ENCODE results near the gene BRIP1.
"Not testable (repeated sequence)": the region's sequence is repeated elsewhere in the genome, so short reads cannot be mapped to it uniquely, and the experiment has no call there.

Gene BRIP1

GRCh38 chr17:61686113-61686512 is 177.2 kb downstream of the BRIP1 start:
- no peak for DNase-seq

DNA sequence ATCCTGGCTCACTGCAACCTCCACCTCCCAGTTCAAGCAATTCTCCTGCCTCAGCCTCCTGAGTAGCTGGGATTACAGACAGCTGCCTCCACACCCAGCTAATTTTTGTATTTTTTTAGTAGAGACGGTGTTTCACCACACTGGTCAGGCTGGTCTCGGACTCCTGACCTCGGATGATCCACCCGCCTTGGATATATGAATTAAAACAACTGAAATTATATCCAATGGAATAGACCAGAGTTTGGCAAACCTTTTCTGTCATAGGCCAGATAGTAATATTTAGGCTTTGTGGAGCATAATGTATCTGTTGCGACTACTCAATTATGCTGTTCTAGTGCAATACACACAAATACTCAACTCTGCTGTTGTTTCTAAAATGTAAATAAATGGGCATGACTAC is 178.5 kb downstream of the BRIP1 start:
- DNase-seq = no peak

- no peak for DNase-seq
Observed at GRCh38 chr17:61684172-61684571, 179.2 kb downstream of the BRIP1 start.

DNA sequence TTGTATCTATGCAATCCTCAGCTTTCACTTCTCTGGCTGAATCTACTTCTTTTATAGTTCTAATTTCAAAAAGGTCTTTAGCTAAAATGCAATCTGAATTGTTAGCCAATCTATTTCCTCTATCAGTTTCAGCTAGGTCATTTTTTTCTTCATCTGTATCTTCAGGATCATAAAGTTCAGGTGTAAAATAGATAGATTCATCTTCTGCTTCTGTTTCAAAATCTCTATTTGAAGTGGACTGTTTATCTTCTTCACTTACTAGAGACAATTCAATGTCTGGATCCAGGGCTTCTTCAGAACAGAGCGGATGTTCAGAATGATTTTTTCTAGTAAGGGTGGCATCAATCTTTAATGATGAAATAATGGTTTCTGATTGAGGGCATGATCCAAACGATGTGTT is 179.9 kb downstream of the BRIP1 start:
- no peak for DNase-seq

DNA sequence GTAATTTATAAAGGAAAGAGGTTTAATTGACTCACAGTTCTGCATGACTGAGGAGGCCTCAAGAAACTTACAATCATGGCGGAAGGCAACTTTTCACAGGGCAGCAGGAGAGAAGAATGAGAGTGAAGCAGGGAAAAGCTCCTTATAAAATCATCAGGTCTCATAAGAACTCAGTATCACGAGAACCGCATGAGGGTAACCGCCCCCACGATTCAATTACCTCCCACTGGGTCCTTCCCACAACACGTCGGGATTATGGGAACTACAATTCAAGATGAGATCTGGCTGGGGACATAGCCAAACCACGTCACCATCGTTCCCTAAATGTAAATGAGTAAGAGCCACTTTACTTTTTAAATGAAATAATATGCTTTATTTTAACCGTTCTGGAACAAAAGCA is 182.4 kb downstream of the BRIP1 start:
- DNase-seq = no peak

- no peak for DNase-seq
Observed at GRCh38 chr17:61678339-61678738, 185.0 kb downstream of the BRIP1 start.

DNA sequence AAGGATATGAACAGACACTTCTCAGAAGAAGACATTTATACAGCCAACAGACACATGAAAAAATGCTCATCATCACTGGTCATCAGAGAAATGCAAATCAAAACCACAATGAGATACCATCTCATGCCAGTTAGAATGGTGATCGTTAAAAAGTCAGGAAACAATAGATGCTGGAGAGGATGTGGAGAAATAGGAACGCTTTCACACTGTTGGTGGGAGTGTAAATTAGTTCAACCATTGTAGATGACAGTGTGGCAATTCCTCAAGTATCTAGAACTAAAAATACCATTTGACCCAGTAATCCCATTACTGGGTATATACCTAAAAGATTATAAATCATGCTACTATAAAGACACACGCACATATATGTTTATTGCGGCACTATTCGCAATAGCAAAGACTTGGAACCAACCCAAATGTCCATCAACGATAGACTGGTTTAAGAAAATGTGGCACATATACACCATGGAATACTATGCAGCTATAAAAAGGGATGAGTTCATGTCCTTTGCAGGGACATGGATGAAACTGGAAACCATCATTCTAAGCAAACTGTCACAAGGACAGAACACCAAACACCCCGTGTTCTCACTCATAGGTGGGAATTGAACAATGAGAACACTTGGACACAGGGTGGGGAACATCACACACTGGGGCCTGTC is 186.0 kb downstream of the BRIP1 start:
- DNase-seq = not testable (repeated sequence)

DNA sequence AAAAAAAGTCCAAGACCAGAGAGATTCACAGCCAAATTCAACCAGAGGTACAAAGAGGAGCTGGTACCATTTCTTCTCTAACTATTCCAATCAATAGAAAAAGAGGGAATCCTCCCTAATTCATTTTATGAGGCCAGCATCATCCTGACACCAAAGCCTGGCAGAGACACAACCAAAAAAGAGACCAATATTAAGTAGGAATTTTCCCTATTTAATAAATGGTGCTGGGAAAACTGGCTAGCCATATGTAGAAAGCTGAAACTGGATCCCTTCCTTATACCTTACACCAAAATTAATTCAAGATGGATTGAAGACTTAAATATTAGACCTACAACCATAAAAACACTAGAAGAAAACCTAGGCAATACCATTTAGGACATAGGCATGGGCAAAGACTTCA is 186.8 kb downstream of the BRIP1 start:
- DNase-seq = not testable (repeated sequence)

- DNase-seq = not testable (repeated sequence)
Observed at GRCh38 chr17:61674609-61675008, 188.7 kb downstream of the BRIP1 start.

- DNase-seq = not testable (repeated sequence)
Observed at GRCh38 chr17:61673019-61673897, 190.1 kb downstream of the BRIP1 start.

DNA sequence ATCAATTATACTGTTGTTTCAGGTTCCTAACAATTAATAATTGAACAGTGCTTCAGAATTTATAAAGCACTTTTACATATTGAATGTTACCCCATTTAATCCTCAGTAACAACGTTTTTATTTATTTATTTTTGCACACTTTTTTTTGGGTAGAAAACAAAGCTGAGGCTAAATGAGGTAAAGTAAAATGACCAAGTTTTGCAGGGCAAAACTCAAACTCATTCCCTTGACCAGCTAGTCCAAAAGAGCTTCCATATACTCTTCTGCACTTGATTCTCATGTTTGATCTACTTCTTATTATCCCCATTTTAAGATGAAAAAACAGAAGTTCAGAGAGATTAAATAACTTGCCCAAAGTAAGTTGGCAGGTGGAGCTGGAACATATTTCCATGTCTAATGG is 191.2 kb downstream of the BRIP1 start:
- DNase-seq = no peak

DNA sequence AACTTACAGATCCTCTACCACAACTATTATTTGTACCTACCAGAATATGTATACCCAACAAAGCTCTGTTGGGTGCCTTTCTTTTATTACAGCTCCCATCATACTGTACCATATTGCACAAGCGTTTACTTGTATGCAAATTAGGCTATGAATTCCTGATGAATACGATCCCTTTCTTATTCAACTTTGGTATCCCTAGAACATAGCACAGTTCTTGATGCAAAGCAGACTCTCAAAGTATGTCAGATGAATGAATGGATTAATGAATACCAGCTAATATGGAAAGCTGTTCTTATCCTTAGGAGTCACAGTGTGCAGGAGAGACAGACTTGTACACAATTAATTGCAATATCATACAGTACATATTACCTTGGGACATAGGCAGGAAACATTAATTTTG is 192.6 kb downstream of the BRIP1 start:
- no peak for DNase-seq

DNA sequence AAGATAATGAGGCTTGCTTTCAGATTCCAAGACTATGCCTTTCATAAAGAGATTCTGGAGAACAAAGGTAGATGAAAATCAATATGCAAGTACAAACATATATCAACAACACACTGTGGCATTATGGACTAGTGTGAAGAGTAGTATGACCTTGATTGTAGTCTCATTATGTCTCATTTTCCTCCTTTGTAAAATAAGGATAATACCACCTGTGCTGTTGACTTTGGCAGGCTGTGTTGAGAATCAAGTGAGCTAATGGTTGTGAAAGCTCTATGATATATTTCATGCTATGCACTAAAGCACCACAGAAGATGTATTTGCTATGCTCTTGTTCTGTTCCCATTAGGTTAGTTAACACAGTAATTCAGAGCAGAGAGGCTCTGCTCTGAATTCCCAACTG is 193.8 kb downstream of the BRIP1 start:
- no peak for DNase-seq

DNA sequence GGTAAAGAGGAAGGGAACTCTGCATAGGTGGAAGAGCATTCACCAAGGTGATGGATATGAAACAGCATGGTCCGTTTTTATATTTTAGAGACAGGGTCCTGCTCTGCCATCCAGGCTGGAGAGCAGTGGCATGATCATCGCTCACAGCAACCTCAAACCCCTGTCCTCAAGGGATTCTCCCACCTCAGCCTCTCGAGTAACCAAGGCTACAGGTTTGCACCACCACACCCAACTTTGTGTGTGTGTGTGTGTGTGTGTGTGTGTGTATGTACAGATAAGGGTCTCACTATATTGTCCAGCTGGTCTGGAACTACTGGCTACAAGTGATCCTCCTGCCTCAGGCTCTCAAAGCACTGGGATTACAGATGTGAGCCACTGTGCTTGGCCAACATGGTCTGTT is 194.8 kb downstream of the BRIP1 start:
- no peak for DNase-seq

GRCh38 chr17:61666406-61667088 is 196.8 kb downstream of the BRIP1 start:
- DNase-seq = not testable (repeated sequence)

- no peak for DNase-seq
Observed at GRCh38 chr17:61663310-61663709, 200.0 kb downstream of the BRIP1 start.

DNA sequence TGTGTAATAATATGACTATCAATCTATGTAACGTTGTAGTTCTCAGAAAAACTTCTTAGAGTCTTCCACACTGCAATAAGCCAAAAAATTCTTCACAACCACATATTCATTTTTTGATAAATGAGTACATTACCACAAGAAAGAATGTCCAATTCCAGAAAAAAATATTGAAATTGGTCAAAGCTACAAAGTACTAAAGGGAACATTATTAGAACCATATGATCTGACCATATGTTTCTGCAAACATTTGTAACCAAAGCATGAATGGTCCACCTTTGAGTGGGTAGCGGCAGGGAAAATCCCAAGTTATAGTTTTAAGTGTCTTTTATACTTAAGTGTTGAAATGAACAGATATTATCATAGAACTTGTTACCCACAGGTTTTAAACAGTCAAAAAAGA is 200.6 kb downstream of the BRIP1 start:
- no peak for DNase-seq

DNA sequence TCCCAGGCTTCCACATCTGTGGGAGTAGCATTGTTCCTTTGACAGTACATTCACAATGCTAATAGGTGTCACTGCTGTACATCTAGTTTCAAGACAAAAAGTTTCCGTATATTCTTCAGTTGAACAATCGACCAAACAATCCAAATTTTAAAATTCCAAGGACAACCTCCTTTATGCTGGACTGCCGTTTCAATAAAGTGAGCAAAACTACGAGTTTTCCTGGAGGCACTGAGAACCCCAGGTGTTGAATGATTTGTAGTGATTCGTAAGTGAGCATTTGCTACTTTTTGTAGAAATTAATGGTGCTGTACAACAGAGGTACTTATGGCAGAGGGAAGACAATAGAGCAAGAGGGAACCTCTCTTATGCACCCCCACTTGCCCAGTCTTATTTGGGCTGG is 201.1 kb downstream of the BRIP1 start:
- no peak for DNase-seq

GRCh38 chr17:61660746-61661485 is 202.4 kb downstream of the BRIP1 start:
- no peak for DNase-seq

DNA sequence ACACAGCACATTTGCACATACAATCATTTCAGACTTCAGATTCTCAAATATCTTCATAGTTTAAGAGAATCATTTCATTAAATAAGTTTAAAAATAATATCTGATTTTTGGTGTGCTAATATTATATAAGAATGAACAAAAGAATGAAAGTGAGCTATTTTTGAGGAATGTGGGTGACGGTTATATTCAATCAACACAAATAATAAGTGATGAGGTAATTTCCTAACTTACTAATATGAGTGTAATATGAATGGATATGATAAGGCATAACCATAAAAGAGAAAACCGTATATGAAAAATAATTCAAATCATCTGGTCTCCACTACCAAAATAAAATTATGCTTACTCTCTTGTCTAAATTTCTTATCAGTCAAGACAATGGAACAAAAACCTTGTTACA is 203.9 kb downstream of the BRIP1 start:
- no peak for DNase-seq

GRCh38 chr17:61658183-61658582 is 205.1 kb downstream of the BRIP1 start:
- no peak for DNase-seq

DNA sequence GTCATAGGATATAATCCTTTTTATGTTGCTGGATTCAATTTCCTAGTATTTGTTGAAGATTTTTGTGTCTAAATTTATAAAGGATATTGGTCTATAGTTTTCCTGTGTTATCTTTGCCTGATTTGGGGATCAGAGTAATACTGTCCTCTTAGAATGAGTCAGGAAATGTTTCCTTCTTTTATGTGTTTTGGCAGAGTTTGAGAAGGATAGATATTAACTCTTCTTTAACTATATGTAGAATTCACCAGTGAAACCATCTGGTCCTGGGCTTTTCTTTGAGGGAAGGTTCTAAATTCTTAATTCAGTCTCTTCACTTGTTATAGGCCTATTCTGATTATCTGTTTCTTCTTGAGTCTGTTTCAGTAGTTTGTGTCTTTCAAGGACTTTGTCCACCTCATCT is 206.0 kb downstream of the BRIP1 start:
- no peak for DNase-seq

DNA sequence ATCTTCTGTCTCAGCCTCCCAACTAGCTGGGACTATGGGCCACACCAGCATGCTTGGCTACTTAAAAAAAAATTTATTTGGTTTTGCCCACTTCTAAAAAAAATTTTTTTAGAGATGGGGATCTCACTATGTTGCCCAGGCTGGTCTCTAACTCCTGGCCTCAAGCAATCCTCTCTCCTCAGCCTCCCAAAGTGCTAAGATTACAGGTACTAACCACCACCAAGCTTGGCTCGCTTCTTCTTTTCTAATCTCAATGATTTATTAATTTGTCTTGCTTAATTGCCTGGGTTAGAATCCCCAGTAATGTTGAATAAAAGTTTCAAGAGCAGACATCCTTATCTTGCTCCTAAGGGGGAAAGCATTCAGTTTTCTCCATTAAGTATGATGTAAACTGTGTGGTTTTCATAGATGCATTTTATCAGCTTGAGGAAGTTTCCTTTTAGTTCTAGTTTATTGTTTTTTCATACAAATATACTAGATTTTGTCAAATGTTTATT is 206.6 kb downstream of the BRIP1 start:
- no peak for DNase-seq

Data from NCI-H2107 (cell line).